T-helper 9 cell (primary cell): ENCODE data around the gene SERPINE1.
"Not testable (repeated sequence)": the region's sequence is repeated elsewhere in the genome, so short reads cannot be mapped to it uniquely, and the experiment has no call there.

Experiments used
- DNase-seq: peaks from one replicate; pipeline ENCODE4 v3.0.0-alpha.2; 2020
- total RNA-seq, 2 donors: gene quantifications; one replicate each; lab custom pipeline; 2026; lab: John Stamatoyannopoulos, UW

SERPINE1 gene
- 0.24 to 1.3 reads per million in 2 donors for total RNA-seq

DNA sequence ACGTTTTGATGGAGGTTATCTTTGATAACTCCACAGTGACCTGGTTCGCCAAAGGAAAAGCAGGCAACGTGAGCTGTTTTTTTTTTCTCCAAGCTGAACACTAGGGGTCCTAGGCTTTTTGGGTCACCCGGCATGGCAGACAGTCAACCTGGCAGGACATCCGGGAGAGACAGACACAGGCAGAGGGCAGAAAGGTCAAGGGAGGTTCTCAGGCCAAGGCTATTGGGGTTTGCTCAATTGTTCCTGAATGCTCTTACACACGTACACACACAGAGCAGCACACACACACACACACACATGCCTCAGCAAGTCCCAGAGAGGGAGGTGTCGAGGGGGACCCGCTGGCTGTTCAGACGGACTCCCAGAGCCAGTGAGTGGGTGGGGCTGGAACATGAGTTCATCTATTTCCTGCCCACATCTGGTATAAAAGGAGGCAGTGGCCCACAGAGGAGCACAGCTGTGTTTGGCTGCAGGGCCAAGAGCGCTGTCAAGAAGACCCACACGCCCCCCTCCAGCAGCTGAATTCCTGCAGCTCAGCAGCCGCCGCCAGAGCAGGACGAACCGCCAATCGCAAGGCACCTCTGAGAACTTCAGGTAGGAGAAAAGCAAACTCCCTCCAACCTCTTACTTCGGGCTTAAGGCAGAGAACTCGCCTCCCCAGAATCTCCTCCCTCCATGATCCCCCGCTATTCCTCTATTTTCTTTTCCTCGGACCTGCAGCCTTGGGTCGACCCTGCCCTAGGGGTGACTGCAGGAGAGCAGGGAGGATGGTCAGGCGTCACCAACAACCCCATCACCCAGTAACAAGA lies at the start of gene SERPINE1:
SERPINE1 (plus strand) TSS at position 454 of the 809 bp plus-strand sequence. CDS start 1,290 bp downstream, outside the sequence.
- DNase-seq = peak; percentile 11

DNA sequence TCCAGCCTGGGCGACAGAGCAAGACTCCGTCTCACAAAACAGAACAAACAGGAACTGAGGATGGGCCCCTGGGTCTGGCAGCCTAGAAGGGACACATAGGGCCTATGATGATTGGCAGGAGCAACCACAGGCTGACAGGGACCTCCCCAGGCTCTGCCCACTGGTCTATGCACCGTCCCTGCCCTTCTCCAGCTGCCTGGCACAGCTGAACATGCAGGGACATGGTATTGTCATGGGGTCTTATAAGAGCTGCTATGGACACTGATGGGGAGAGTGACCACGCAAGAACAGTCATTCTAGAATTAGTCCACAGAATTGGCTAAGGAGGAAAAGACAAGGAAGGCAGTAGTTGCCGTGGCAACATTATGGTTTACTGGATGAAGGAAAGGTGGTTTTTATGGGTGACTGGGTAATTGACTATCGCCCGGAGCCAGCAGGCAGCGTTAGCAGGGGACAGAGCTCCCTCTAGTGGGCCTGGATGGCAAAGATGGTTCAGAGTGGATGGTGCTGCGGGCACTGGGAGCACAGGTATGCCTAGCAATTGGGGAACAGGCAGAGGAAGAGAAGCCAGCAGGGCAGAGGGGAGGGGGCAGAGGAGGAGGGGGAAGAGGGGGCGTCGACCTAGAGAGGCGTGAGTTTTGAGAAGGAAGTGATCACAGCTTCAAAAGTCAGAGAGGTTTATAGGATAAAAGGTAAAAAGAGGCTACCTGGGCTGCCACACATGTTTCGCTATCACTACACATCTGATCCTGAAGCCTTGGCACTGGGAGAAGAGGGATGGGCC lies 49.4 kb upstream of the SERPINE1 start:
- DNase-seq = peak; percentile 78

DNA sequence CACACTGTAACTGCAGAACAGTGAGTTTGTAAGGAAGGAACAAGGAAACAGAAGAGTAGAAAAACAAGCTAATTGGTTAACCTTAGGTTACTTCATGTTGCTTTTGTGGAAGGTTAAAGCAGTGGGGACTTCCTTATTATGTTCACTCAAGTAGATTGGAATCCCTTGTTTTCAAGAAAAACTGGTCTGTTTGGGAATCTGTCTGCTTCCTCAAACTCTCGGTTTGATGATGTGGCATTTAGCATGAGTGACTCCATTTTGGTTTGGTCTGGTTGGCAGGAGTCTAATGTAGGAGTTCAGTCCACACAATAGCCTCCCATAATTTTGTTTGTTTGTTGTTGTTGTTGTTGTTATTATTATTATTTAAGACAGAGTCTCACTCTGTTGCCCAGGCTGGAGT lies 45.5 kb upstream of the SERPINE1 start:
- no peak for DNase-seq

DNA sequence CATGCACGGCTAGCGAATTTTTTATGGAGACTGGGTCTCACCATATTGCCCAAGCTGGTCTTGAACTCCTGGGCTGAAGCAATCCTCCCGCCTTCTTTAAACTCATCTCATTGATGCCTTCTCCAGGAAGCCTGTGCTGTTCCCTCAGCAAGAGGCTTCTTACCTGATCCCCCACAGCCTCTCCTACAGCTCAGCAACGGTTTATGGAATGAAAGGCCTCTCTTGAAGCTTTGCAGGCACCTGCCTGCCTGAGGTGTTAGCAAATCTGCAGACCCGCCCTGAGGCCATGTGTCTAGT lies 42.1 kb upstream of the SERPINE1 start:
- DNase-seq = no peak

DNA sequence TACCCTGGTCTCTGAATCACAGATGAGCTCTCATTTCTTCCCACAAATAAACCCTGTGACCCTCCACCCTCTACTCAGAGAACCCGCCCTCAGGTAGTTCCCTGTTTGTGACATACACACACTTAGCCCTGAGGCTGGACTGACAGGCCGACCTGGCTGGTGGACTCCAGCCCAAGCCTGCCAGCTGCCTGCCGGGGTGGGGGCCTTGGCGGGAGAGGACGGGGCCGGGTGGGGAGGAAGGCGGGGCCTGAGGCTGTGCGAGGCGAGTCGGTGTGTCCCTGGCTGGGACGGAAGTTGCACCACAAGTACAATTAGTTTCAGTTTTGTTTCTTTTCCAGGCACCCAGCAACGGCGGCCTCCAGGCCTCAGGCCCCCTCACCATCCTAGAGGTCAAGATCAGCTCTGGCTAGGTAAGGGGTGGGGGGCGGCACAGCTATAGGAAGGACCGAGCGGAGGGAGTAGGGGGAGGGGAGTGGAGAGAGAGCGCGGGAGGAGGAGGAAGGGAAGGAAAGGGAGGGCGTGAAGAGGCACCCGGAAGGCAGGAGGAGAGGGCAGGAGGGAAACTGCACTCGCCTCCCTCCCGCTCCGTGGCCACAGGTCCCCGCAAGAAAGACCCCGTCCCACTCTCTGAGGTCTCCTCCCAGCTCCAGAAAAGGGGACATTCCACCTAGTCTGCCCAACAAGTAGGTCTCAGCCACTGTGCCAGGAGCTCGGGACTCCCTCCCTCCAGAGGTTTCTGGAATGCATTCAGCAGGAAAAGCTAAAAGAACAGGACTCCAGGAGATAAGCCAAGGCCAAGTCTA lies 41.5 kb upstream of the SERPINE1 start, which contains the start of gene TRIM56:
TRIM56 (plus strand) TSS at position 320 of the 803 bp plus-strand sequence. CDS start 1,832 bp downstream, outside the sequence.
- peak; percentile 68 for DNase-seq

DNA sequence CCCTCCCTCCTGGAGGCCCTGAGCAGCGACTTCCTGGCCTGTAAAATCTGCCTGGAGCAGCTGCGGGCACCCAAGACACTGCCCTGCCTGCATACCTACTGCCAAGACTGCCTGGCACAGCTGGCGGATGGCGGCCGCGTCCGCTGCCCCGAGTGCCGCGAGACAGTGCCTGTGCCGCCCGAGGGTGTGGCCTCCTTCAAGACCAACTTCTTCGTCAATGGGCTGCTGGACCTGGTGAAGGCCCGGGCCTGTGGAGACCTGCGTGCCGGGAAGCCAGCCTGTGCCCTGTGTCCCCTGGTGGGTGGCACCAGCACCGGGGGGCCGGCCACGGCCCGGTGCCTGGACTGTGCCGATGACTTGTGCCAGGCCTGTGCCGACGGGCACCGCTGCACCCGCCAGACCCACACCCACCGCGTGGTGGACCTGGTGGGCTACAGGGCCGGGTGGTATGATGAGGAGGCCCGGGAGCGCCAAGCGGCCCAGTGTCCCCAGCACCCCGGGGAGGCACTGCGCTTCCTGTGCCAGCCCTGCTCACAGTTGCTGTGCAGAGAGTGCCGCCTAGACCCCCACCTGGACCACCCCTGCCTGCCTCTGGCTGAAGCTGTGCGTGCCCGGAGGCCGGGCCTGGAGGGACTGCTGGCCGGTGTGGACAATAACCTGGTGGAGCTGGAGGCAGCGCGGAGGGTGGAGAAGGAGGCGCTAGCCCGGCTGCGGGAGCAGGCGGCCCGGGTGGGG lies 39.4 kb upstream of the SERPINE1 start:
- DNase-seq = no peak

DNA sequence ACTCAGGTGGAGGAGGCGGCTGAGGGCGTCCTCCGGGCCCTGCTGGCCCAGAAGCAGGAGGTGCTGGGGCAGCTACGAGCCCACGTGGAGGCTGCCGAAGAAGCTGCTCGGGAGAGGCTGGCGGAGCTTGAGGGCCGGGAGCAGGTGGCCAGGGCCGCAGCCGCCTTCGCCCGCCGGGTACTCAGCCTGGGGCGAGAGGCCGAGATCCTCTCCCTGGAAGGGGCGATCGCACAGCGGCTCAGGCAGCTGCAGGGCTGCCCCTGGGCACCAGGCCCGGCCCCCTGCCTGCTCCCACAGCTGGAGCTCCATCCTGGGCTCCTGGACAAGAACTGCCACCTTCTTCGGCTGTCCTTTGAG lies 38.9 kb upstream of the SERPINE1 start:
- DNase-seq = no peak

DNA sequence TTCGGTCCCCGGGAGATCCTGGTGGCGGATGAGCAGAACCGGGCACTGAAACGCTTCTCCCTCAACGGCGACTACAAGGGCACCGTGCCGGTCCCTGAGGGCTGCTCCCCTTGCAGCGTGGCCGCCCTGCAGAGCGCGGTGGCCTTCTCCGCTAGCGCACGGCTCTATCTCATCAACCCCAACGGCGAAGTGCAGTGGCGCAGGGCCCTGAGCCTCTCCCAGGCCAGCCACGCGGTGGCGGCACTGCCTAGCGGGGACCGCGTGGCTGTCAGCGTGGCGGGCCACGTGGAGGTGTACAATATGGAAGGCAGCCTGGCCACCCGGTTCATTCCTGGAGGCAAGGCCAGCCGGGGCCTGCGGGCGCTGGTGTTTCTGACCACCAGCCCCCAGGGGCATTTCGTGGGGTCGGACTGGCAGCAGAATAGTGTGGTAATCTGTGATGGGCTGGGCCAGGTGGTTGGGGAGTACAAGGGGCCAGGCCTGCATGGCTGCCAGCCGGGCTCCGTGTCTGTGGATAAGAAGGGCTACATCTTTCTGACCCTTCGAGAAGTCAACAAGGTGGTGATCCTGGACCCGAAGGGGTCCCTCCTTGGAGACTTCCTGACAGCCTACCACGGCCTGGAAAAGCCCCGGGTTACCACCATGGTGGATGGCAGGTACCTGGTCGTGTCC lies 37.9 kb upstream of the SERPINE1 start:
- DNase-seq = no peak

DNA sequence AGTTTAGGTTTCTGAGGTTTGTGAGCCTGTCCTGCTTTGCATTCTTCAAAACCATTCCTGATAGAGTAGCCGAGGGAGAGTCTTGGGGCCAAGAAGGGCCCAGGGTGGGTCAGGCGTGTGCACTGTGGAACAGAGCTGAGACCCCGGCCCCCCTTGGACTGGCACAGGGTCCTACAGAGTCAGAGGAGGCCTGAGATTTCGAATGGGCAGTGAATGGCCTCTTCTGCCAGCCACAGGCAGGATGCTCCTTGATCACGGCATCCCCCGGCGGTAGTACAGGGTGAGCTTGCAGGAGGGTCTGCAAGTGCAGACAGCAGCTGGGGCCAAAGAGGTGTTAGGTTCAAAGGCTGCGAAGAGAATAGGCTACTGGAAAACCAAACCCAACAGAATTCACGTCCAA lies 37.0 kb upstream of the SERPINE1 start:
- DNase-seq = no peak

DNA sequence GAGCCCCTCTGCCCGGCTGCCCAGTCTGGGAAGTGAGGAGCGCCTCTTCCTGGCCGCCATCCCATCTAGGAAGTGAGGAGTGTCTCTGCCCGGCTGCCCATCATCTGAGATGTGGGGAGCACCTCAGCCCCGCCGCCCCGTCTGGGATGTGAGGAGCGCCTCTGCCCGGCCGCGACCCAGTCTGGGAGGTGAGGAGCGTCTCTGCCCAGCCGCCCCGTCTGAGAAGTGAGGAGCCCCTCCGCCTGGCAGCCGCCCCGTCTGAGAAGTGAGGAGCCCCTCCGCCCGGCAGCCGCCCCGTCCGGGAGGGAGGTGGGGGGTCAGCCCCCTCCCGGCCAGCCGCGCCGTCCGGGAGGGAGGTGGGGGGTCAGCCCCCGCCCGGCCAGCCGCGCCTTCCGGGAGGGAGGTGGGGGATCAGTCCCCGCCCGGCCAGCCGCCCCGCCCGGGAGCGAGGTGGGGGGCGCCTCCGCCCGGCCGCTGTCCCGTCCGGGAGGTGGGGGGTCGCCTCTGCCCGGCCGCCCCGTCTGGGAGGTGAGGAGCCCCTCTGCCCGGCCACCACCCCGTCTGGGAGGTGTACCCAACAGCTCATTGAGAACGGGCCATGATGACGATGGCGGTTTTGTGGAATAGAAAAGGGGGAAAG lies 34.5 kb upstream of the SERPINE1 start:
- not testable (repeated sequence) for DNase-seq

DNA sequence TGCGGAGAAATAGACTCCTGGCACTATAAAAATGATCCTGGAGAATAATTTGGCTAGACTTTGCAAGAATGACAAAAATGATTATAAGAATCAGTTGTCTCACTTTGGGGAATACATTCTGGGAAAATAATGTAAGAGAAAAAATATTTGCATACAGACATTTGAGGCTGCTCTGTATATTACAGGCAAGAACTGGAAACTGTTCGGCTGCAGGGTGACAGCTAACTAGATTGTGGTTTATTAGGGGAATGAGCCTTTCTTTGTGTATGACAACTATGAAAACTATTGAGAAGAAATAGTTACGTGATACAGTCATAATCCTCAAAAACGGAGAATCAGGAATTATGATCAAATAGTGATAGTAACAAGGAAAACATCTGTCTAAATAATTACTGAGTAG lies 33.0 kb upstream of the SERPINE1 start:
- no peak for DNase-seq

DNA sequence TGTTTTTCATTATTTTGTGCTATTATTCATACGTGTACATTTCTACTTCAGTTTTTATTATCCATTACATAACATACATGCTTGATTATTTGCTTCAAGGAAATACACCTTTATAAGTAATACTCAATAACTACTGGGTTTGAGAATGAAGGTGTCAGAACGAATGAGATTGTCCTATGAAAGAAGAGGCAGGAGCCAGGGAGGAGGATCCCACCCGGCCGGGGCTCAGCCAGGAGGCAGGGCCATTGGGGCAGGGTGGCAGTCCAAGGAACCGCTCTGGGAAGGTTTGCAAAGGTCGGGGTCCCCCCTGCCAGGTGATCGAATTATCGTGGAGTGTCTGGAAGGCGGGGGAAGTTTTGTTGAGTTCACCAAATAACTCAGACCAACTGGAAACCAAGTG lies 32.5 kb upstream of the SERPINE1 start:
- DNase-seq = no peak

DNA sequence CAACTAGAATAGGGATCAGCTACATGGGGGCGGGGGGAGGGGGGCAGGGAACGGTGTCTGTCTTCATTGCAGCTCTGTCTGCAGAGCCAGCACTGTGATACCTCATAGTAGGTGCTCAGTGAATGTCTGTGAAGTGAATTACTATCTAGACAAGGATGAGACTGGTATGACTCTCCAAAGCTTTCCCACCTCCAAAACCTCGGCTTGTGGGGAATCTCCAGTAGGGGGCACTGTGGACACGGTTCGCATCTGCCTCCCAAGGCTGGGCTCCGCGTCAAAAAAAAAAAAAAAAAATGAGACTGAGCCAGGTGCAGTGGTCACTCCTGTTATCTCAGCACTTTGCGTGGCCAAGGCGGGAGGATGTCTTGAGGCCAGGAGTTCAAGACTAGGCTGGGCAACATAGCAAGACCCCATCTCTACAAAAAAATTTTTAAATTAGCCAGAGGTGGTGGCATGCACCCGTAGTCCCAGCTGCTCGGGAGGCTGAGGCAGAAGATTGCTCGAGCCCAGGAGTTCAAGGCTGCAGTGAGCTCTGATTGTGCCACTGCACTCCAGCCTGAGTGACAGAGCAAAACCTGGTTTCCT lies 32.0 kb upstream of the SERPINE1 start:
- DNase-seq = no peak

DNA sequence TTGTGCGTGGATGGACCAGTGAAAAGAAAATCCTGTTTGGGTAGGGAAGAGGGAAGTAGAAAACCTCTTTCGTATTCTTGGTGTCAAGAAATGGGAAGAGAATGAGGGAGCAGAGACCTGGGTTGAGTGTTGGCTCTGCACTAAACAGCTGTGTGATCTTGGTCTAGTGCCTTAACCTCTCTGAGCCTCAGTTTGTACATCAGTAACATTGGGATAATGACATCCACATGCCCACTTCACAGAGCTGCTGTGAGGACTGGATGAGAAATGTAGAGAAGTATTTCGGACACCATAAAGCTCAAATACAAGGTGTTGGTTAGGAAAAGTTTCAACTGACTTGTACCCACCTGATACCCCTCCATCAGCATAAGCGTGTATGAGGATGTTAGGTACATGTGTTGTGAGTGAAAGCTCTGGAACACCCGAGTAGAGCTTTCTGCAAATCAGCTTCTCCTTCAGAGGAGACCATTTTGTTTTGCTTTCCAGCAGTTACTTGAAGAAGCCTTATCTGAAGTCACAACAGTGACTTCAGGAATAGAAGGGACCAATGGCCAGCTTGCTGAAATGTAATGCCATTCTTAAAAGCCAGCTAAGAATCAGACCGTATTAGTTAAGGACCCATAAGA lies 30.5 kb upstream of the SERPINE1 start:
- DNase-seq = no peak

DNA sequence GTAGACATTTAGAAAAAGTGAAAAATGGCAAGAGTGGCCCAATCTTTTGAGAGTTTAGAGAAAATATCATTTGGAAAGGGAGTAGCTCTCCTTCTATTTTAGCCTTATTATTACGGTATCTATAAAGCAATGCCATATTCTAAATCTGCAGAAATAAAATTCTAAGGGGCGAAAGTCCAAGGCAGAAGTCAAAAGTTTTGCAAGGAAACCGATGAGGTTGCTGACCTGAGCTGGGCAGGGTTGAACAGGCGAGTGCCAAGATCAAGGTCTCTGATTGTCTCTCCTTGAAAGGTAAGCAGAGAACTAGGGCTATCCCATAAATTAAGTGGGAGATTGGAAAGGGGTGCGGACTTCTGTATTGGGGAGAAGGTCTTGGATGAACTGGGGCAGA lies 30.0 kb upstream of the SERPINE1 start:
- no peak for DNase-seq

DNA sequence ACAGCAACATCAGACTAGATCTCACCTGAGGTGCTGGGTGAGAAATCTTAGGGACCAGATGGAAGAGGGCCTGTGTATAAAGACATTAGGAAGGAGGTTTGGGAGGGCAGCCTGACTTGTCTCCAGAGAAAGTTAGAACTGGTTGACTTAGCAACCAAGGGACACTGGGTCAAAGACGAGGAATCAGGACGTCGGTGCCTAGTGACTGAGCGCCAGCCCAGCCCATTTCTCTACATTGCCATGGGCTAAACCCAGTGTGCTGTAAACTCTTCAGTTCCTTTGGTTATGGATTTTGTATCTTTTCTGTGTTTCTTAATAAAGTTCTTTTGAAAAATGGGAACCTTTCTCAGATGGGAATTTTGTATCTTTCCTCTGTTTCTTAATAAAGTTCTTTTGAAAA lies 29.3 kb upstream of the SERPINE1 start:
- DNase-seq = no peak

DNA sequence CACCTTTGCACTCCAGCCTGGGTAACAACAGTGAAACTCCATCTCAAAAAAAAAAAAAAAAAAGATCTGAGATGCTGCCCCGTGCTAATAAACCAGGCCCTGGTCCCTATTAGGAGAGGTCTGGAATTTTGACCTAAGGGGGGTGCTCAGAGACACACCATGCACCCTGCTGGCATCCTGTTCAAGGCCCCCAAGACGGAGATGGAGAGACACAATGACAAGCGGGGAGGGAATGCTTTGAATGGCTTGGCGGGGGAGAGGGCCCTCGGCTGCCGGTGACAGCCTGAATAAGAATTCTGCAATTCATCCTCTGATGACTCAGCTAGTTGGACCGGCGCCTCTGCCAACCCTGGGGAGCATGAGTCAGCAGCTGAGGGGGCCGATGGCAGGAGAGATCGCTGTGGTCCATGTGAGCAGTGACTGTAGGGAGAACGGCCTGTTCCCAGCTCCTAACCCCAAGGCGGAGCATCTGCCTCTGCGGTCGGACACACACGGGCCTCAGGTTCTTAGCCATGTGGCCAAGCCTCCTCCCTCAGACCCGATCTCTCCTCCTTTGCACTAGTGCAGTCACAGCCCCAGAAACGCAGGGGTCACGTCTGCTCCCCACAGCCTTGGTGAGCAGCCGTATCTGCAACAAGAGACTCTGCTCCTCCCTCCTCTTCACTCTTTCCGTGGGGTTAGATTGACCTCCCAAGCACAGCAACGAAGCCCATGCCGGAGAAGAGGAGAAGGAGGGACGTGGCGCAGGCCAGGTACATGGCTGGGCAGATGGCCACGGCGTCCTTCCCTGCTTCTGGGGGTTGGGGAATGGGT lies 26.7 kb upstream of the SERPINE1 start:
- DNase-seq = no peak

DNA sequence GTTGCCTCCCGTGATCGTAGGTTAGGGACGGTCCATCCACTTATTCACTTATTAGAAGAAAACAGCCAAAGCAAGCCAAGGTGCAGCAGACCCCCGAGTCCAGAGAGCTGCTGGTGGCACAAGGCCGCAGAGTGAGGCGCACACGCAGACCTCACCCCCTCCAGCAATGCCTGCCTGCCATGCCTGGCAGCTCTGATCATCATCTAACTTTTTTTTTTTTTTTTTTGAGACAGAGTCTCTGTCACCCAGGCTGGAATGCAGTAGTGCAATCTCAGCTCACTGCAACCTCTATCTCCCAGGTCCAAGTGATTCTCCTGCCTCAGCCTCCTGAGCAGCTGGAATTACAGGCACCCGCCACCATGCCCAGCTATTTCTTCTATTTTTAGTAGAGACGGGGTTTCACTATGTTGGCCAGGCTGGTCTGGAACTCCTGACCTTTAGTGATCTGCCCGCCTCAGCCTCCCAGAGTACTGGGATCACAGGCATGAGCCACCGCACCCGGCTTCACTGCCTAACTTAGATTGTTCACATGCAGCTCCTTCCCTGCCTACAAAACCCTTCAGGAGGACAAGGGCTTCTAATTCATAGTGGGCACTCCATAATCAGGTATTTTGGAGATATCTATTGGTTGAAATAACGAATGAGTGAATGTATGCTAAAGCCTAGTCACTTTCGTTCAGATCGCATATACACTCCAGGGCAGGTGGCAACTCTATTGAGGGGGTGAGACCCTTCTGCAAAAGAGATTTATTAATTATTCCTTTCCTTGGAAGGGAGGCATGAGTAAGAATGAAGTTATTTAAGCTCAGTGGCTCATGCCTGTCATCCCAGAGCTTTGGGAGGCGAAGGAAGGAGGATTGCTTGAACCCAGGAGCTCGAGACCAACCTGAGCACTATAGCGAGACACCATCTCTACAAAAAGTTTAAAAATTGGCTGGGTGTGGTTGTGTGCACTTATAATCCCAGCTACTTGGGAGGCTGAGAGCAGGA lies 25.8 kb upstream of the SERPINE1 start:
- no peak for DNase-seq
